Astrocyte (in vitro differentiated cells and primary cell): ENCODE results near the gene CHST10. TPM values are rescaled to one million over a fixed set of nuclear protein-coding genes. Genes with fewer than 3 reads are reported as not detected.

Source experiments
- DNase-seq: peaks from one replicate; pipeline ENCODE4 v3.0.0-alpha.2; 2010; ENCODE audit warnings: low read depth
- FAIRE-seq: peaks from 2 replicates; lab custom pipeline; 2011; peaks lifted over from hg19 to GRCh38; lab: Jason Lieb, UNC
- H2AFZ ChIP-seq: 2 replicates; pipeline ENCODE4 v1.6.0; 2012; ENCODE audit warnings: low read depth, low read length, inconsistent platforms
- H3K27ac ChIP-seq: 2 replicates; pipeline ENCODE4 v1.5.1; 2011; ENCODE audit warnings: low read depth, low read length, inconsistent platforms
- H3K27me3 ChIP-seq: 2 replicates; pipeline ENCODE4 v1.6.0; 2011; ENCODE audit warnings: low read length, inconsistent platforms; ENCODE audit not compliant: insufficient read depth
- H3K36me3 ChIP-seq: 2 replicates; pipeline ENCODE4 v1.5.1; 2011; ENCODE audit warnings: low read length, inconsistent platforms; ENCODE audit not compliant: insufficient read depth
- H3K4me1 ChIP-seq: 2 replicates; pipeline ENCODE4 v1.5.1; 2011; ENCODE audit warnings: low read length, inconsistent platforms; ENCODE audit not compliant: insufficient read depth
- H3K4me2 ChIP-seq: 2 replicates; pipeline ENCODE4 v1.6.0; 2012; ENCODE audit warnings: low read length, inconsistent platforms
- H3K4me3 ChIP-seq: 2 replicates; pipeline ENCODE4 v1.5.1; 2011; ENCODE audit warnings: low read depth, mild to moderate bottlenecking, low read length, inconsistent platforms; ENCODE audit not compliant: insufficient read depth
- H3K79me2 ChIP-seq: 2 replicates; pipeline ENCODE4 v1.6.0; 2012; ENCODE audit warnings: mild to moderate bottlenecking, low read length, inconsistent platforms; ENCODE audit not compliant: insufficient read depth
- H3K9ac ChIP-seq: 2 replicates; pipeline ENCODE4 v1.6.0; 2012; ENCODE audit warnings: mild to moderate bottlenecking, low read length, inconsistent platforms
- H3K9me3 ChIP-seq: 2 replicates; pipeline ENCODE4 v1.5.1; 2012; ENCODE audit warnings: low read depth, mild to moderate bottlenecking, low read length, inconsistent platforms; ENCODE audit not compliant: insufficient read depth
- H4K20me1 ChIP-seq: 2 replicates; pipeline ENCODE4 v1.6.0; 2012; ENCODE audit warnings: low read length, inconsistent platforms; ENCODE audit not compliant: insufficient read depth
- H3K27ac Mint-ChIP-seq: one replicate; pipeline ENCODE4 v1.8.0; 2021; ENCODE audit warnings: mild to moderate bottlenecking, mixed read lengths; ENCODE audit not compliant: unreplicated experiment
- H3K27me3 Mint-ChIP-seq: one replicate; pipeline ENCODE4 v1.8.0; 2021; ENCODE audit warnings: low read depth, mixed read lengths; ENCODE audit not compliant: unreplicated experiment
- H3K36me3 Mint-ChIP-seq: one replicate; pipeline ENCODE4 v1.8.0; 2021; ENCODE audit warnings: low read depth, mixed read lengths; ENCODE audit not compliant: unreplicated experiment
- H3K4me1 Mint-ChIP-seq: one replicate; pipeline ENCODE4 v1.8.0; 2021; ENCODE audit warnings: low read depth, mixed read lengths; ENCODE audit not compliant: unreplicated experiment
- H3K4me3 Mint-ChIP-seq: one replicate; pipeline ENCODE4 v1.8.0; 2021; ENCODE audit warnings: mild to moderate bottlenecking, moderate library complexity, mixed read lengths; ENCODE audit not compliant: unreplicated experiment
- H3K9me3 Mint-ChIP-seq: one replicate; pipeline ENCODE4 v1.8.0; 2021; ENCODE audit warnings: mild to moderate bottlenecking, mixed read lengths; ENCODE audit not compliant: unreplicated experiment
- EZH2 ChIP-seq: IDR thresholded peaks from 2 replicates; pipeline ENCODE4 v1.6.1; 2012; ENCODE audit warnings: mild to moderate bottlenecking, low read length, inconsistent platforms; ENCODE audit not compliant: insufficient read depth
- total RNA-seq: library from RNA; stranded (reverse); gene quantifications from 2 replicates; pipeline ENCODE4 v1.2.1, GENCODE V29; 2021
- TF ChIP-seq, protein P1 (sequence below): IDR thresholded peaks from 2 replicates; pipeline ENCODE4 v1.5.1; 2011; ENCODE audit warnings: low read depth, mild to moderate bottlenecking, inconsistent platforms, low read length, moderate library complexity; ENCODE audit not compliant: insufficient read depth

Gene CHST10
- total RNA-seq, 1 donor from 2014 or later, result 12.7 TPM

GRCh38 chr2:100446696-100447095 is 29.2 kb upstream of the CHST10 start:
- no peaks in the 10 kb centered on the region for H3K36me3 Mint-ChIP-seq

GRCh38 chr2:100437751-100438150 is 20.3 kb upstream of the CHST10 start:
- Mint-ChIP-seq H3K9me3 (no peaks in the 10 kb centered on the region), H3K27me3 (peaks cover 2% of the 10 kb centered on the region), H3K4me1 (no peaks in the 10 kb centered on the region), H3K36me3 (no peaks in the 10 kb centered on the region), H3K4me3 (no peak overlapping the region), H3K27ac (no peak overlapping the region)
- Histone ChIP-seq H3K9ac (no peak overlapping the region), H3K4me3 (no peak overlapping the region), H3K9me3 (no peaks in the 10 kb centered on the region), H3K4me1 (no peaks in the 10 kb centered on the region), H3K36me3 (no peaks in the 10 kb centered on the region), H2AFZ (no peak overlapping the region), H3K4me2 (no peak overlapping the region), H3K27ac (no peak overlapping the region), H3K27me3 (no peaks in the 10 kb centered on the region), H3K79me2 (no peaks in the 10 kb centered on the region), H4K20me1 (no peaks in the 10 kb centered on the region)
- DNase-seq (no peak), FAIRE-seq (no peak)
- TF ChIP-seq, protein P1, sequence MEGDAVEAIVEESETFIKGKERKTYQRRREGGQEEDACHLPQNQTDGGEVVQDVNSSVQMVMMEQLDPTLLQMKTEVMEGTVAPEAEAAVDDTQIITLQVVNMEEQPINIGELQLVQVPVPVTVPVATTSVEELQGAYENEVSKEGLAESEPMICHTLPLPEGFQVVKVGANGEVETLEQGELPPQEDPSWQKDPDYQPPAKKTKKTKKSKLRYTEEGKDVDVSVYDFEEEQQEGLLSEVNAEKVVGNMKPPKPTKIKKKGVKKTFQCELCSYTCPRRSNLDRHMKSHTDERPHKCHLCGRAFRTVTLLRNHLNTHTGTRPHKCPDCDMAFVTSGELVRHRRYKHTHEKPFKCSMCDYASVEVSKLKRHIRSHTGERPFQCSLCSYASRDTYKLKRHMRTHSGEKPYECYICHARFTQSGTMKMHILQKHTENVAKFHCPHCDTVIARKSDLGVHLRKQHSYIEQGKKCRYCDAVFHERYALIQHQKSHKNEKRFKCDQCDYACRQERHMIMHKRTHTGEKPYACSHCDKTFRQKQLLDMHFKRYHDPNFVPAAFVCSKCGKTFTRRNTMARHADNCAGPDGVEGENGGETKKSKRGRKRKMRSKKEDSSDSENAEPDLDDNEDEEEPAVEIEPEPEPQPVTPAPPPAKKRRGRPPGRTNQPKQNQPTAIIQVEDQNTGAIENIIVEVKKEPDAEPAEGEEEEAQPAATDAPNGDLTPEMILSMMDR, result no peak
- no peak for TF ChIP-seq EZH2

More at GRCh38 chr2:100446696-100447095, 29.2 kb upstream of the CHST10 start:
- H3K9ac ChIP-seq, result no peak overlapping the region
- no peaks in the 10 kb centered on the region for H3K4me1 ChIP-seq
- H3K36me3 ChIP-seq, result no peaks in the 10 kb centered on the region
- FAIRE-seq (no peak), DNase-seq (no peak)
- TF ChIP-seq, protein P1, result no peak
- TF ChIP-seq EZH2, result no peak
- H3K4me2 ChIP-seq, result no peak overlapping the region
- no peaks in the 10 kb centered on the region for H3K79me2 ChIP-seq
- no peaks in the 10 kb centered on the region for H3K27me3 Mint-ChIP-seq
- H3K27ac ChIP-seq, result no peak overlapping the region
- H3K4me3 ChIP-seq, result no peak overlapping the region
- no peaks in the 10 kb centered on the region for H3K9me3 ChIP-seq
- no peak overlapping the region for H3K4me3 Mint-ChIP-seq
- H4K20me1 ChIP-seq, result no peaks in the 10 kb centered on the region
- H3K4me1 Mint-ChIP-seq, result no peaks in the 10 kb centered on the region
- H3K27me3 ChIP-seq, result no peaks in the 10 kb centered on the region
- H2AFZ ChIP-seq, result no peak overlapping the region
- no peak overlapping the region for H3K27ac Mint-ChIP-seq
- H3K9me3 Mint-ChIP-seq, result peaks cover 3% of the 10 kb centered on the region

GRCh38 chr2:100429726-100430125 is 12.3 kb upstream of the CHST10 start:
- no peaks in the 10 kb centered on the region for H4K20me1 ChIP-seq
- H3K27ac ChIP-seq, result no peak overlapping the region
- Mint-ChIP-seq H3K27me3 (peaks cover 9% of the 10 kb centered on the region), H3K4me1 (no peaks in the 10 kb centered on the region), H3K36me3 (no peaks in the 10 kb centered on the region), H3K4me3 (no peak overlapping the region), H3K9me3 (peaks cover 2% of the 10 kb centered on the region), H3K27ac (no peak overlapping the region)
- no peak for FAIRE-seq
- no peak overlapping the region for H2AFZ ChIP-seq
- H3K36me3 ChIP-seq, result no peaks in the 10 kb centered on the region
- TF ChIP-seq, protein P1, result no peak
- no peak for TF ChIP-seq EZH2
- H3K9me3 ChIP-seq, result no peaks in the 10 kb centered on the region
- no peaks in the 10 kb centered on the region for H3K4me1 ChIP-seq
- no peaks in the 10 kb centered on the region for H3K27me3 ChIP-seq
- no peak overlapping the region for H3K9ac ChIP-seq
- H3K4me2 ChIP-seq, result no peak overlapping the region
- H3K4me3 ChIP-seq, result no peak overlapping the region
- H3K79me2 ChIP-seq, result no peaks in the 10 kb centered on the region
- DNase-seq, result no peak
